ENCODE data around the gene SCGN. TPM values are rescaled to one million over a fixed set of nuclear protein-coding genes. Genes with fewer than 3 reads are reported as not detected.
A peak's percentile ranks its signal among the peaks of the same experiment; 100 is the strongest.

SCGN gene
- polyA plus RNA-seq, 3 donors: not detected

DNA sequence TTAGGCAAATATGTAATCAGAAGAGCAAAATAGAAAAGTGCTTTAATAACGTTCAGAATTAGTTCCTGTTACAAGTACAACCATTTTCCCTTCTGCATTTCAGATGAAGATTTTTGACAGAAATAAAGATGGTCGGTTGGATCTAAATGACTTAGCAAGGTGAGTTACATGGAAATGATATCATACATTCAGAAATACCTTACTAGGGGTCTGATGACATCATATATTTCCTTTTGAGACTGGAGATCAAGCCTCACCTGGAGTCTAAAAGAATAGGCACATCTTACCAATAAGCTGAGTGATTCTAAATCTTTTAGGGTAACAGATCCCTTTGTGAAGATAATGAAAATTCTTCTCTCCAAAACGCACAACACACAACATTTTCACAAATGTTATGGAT, 29.8 kb downstream of the SCGN start:
- Mint-ChIP-seq H3K4me3 (no peak overlapping the region), H3K36me3 (no peaks in the 10 kb centered on the region), H3K4me1 (no peaks in the 10 kb centered on the region), H3K27me3 (ENCODE audit: low read depth in 3 of 3) (peaks cover 0 to 8% (median 1%) of the 10 kb centered on the region in 3 donors), H3K9me3 (peaks cover 0 to 2% (median 0%) of the 10 kb centered on the region in 7 donors), H3K27ac (no peak overlapping the region)
- H3K4me1 ChIP-seq (ENCODE audit: control insufficient read depth in 1 of 2, insufficient read depth in 2 of 2, low read length in 2 of 2): no peaks in the 10 kb centered on the region
- no peak overlapping the region for H2AFZ ChIP-seq (ENCODE audit: insufficient read depth, low read depth, low read length, poor library complexity, severe bottlenecking)
- no peaks in the 10 kb centered on the region for H3K9me3 ChIP-seq (replicated peaks in 1 of 2; ENCODE audit: control insufficient read depth in 1 of 2, insufficient read depth in 1 of 2, low read length in 2 of 2)
- no peak overlapping the region for H3K9ac ChIP-seq (ENCODE audit: insufficient read depth, low read length, poor library complexity, severe bottlenecking)
- no peaks in the 10 kb centered on the region for H3K36me3 ChIP-seq (replicated peaks in 1 of 2; ENCODE audit: control insufficient read depth in 1 of 2, insufficient read depth in 2 of 2, low read length in 2 of 2)
- intact Hi-C loops (cut with micrococcal nuclease): no loop called here
- H3K4me2 ChIP-seq (replicated peaks; ENCODE audit: extremely low read depth, low read length, poor library complexity, severe bottlenecking): no peak overlapping the region
- no CpG with 5 or more reads among the region's 3 CpGs for WGBS (ENCODE audit: insufficient coverage)
- H3K27ac ChIP-seq (ENCODE audit: low read depth in 1 of 2, low read length in 2 of 2): no peak overlapping the region
- TF ChIP-seq, protein P1, sequence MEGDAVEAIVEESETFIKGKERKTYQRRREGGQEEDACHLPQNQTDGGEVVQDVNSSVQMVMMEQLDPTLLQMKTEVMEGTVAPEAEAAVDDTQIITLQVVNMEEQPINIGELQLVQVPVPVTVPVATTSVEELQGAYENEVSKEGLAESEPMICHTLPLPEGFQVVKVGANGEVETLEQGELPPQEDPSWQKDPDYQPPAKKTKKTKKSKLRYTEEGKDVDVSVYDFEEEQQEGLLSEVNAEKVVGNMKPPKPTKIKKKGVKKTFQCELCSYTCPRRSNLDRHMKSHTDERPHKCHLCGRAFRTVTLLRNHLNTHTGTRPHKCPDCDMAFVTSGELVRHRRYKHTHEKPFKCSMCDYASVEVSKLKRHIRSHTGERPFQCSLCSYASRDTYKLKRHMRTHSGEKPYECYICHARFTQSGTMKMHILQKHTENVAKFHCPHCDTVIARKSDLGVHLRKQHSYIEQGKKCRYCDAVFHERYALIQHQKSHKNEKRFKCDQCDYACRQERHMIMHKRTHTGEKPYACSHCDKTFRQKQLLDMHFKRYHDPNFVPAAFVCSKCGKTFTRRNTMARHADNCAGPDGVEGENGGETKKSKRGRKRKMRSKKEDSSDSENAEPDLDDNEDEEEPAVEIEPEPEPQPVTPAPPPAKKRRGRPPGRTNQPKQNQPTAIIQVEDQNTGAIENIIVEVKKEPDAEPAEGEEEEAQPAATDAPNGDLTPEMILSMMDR (IDR thresholded peaks at IDR 0.05): no peak
- H3K79me2 ChIP-seq (ENCODE audit: insufficient read depth, low read length): no peaks in the 10 kb centered on the region
- no peak for DNase-seq
- H3K4me3 ChIP-seq (replicated peaks in 1 of 3; ENCODE audit: low read depth in 2 of 3, low read length in 3 of 3): no peak overlapping the region
- H4K20me1 ChIP-seq (ENCODE audit: insufficient read depth, low read length): no peaks in the 10 kb centered on the region
- no peaks in the 10 kb centered on the region for H3K27me3 ChIP-seq (ENCODE audit: control insufficient read depth in 2 of 2, insufficient read depth in 2 of 2, low read length in 2 of 2)

GRCh38 chr6:25682324-25682723, 30.3 kb downstream of the SCGN start:
- no peaks in the 10 kb centered on the region for H3K36me3 ChIP-seq (replicated peaks in 1 of 2; ENCODE audit: control insufficient read depth in 1 of 2, insufficient read depth in 2 of 2, low read length in 2 of 2)
- Mint-ChIP-seq H3K27me3 (ENCODE audit: low read depth in 3 of 3) (peaks cover 0 to 8% (median 1%) of the 10 kb centered on the region in 3 donors), H3K4me3 (no peak overlapping the region), H3K4me1 (no peaks in the 10 kb centered on the region), H3K27ac (peak overlapping the region in 1 of 7 donors; percentile 46), H3K36me3 (no peaks in the 10 kb centered on the region), H3K9me3 (peaks cover 0 to 2% (median 0%) of the 10 kb centered on the region in 7 donors)
- H3K27ac ChIP-seq (ENCODE audit: low read depth in 1 of 2, low read length in 2 of 2): no peak overlapping the region
- no peaks in the 10 kb centered on the region for H3K4me1 ChIP-seq (ENCODE audit: control insufficient read depth in 1 of 2, insufficient read depth in 2 of 2, low read length in 2 of 2)
- no peaks in the 10 kb centered on the region for H4K20me1 ChIP-seq (ENCODE audit: insufficient read depth, low read length)
- no peaks in the 10 kb centered on the region for H3K9me3 ChIP-seq (replicated peaks in 1 of 2; ENCODE audit: control insufficient read depth in 1 of 2, insufficient read depth in 1 of 2, low read length in 2 of 2)
- H3K79me2 ChIP-seq (ENCODE audit: insufficient read depth, low read length): no peaks in the 10 kb centered on the region
- H3K4me3 ChIP-seq (replicated peaks in 1 of 3; ENCODE audit: low read depth in 2 of 3, low read length in 3 of 3): no peak overlapping the region
- intact Hi-C loops (cut with micrococcal nuclease): no loop called here
- no peak overlapping the region for H3K4me2 ChIP-seq (replicated peaks; ENCODE audit: extremely low read depth, low read length, poor library complexity, severe bottlenecking)
- peak in 1 of 3 donors; percentile 10 for DNase-seq
- TF ChIP-seq, protein P1 (IDR thresholded peaks at IDR 0.05): no peak
- 47% methylated on average over 2 of the region's 4 CpGs for WGBS (ENCODE audit: insufficient coverage)
- H3K9ac ChIP-seq (ENCODE audit: insufficient read depth, low read length, poor library complexity, severe bottlenecking): no peak overlapping the region
- H2AFZ ChIP-seq (ENCODE audit: insufficient read depth, low read depth, low read length, poor library complexity, severe bottlenecking): no peak overlapping the region
- no peaks in the 10 kb centered on the region for H3K27me3 ChIP-seq (ENCODE audit: control insufficient read depth in 2 of 2, insufficient read depth in 2 of 2, low read length in 2 of 2)

Data from CD14-positive monocyte (primary cell).